Ectodermal cell (in vitro differentiated cells): Measurements from ENCODE around the gene SELENOT.
"Not testable (repeated sequence)": the region's sequence is repeated elsewhere in the genome, so short reads cannot be mapped to it uniquely, and the experiment has no call there.

Source experiments
- H3K27ac ChIP-seq: 2 replicates; pipeline ENCODE4 v1.7.0; 2013; ENCODE audit warnings: mild to moderate bottlenecking, low read depth, low read length; ENCODE audit not compliant: insufficient read depth, poor library complexity, severe bottlenecking
- H3K27me3 ChIP-seq: 2 replicates; pipeline ENCODE4 v1.7.0; 2013; ENCODE audit warnings: mild to moderate bottlenecking, low read length; ENCODE audit not compliant: insufficient read depth, control insufficient read depth, poor library complexity, severe bottlenecking
- H3K36me3 ChIP-seq: one replicate; pipeline ENCODE4 v1.7.0; 2013; ENCODE audit warnings: low read length; ENCODE audit not compliant: control insufficient read depth, insufficient read depth
- H3K4me1 ChIP-seq: one replicate; pipeline ENCODE4 v1.7.0; 2013; ENCODE audit warnings: low read length; ENCODE audit not compliant: control insufficient read depth, insufficient read depth
- H3K4me3 ChIP-seq: 2 replicates; pipeline ENCODE4 v1.7.0; 2013; ENCODE audit warnings: low read depth, low read length, control low read depth; ENCODE audit not compliant: insufficient read depth
- H3K9me3 ChIP-seq: 2 replicates; pipeline ENCODE4 v1.7.0; 2013; ENCODE audit warnings: mild to moderate bottlenecking, low read length, moderate library complexity; ENCODE audit not compliant: control insufficient read depth
- WGBS, 2 experiments: methylation state at CpG; one replicate each; pipeline ENCODE4 v1.1.7; 2013; ENCODE audit warnings: missing lambda C conversion rate in 2 of 2; 5-methylcytosine and 5-hydroxymethylcytosine counted together

Gene SELENOT

GRCh38 chr3:150588027-150588830 lies 14.9 kb upstream of the SELENOT start:
- no peaks in the 10 kb centered on the region for H3K27me3 ChIP-seq
- no peaks in the 10 kb centered on the region for H3K4me1 ChIP-seq
- 82 to 83% methylated on average over 9 of the region's 9 CpGs for WGBS, 2 experiments
- H3K36me3 ChIP-seq = peaks cover 10% of the 10 kb centered on the region
- H3K4me3 ChIP-seq = no peak overlapping the region
- no peak overlapping the region for H3K27ac ChIP-seq
- no peaks in the 10 kb centered on the region for H3K9me3 ChIP-seq

GRCh38 chr3:150589759-150590158 lies 13.4 kb upstream of the SELENOT start:
- Histone ChIP-seq H3K27ac (no peak overlapping the region), H3K27me3 (no peaks in the 10 kb centered on the region), H3K36me3 (peaks cover 3% of the 10 kb centered on the region), H3K4me1 (no peaks in the 10 kb centered on the region), H3K4me3 (no peak overlapping the region), H3K9me3 (no peaks in the 10 kb centered on the region)
- 89 to 95% methylated on average over 2 to 3 of the region's 6 CpGs for WGBS, 2 experiments

GRCh38 chr3:150594150-150594549 lies 9.0 kb upstream of the SELENOT start:
- no peaks in the 10 kb centered on the region for H3K27me3 ChIP-seq
- no peaks in the 10 kb centered on the region for H3K4me1 ChIP-seq
- H3K36me3 ChIP-seq = no peaks in the 10 kb centered on the region
- no peaks in the 10 kb centered on the region for H3K9me3 ChIP-seq
- 84 to 89% methylated on average over 2 to 4 of the region's 4 CpGs for WGBS, 2 experiments
- H3K27ac ChIP-seq = no peak overlapping the region
- no peak overlapping the region for H3K4me3 ChIP-seq

GRCh38 chr3:150597646-150598045 lies 5.5 kb upstream of the SELENOT start:
- H3K27ac ChIP-seq = no peak overlapping the region
- H3K9me3 ChIP-seq = no peaks in the 10 kb centered on the region
- H3K4me3 ChIP-seq = no peak overlapping the region
- no peaks in the 10 kb centered on the region for H3K36me3 ChIP-seq
- H3K27me3 ChIP-seq = no peaks in the 10 kb centered on the region
- WGBS, 2 experiments = 94% methylated on average over 4 of the region's 4 CpGs
- H3K4me1 ChIP-seq = peaks cover 3% of the 10 kb centered on the region

GRCh38 chr3:150599611-150600297 lies 3.4 kb upstream of the SELENOT start:
- H3K27ac ChIP-seq = no peak overlapping the region
- no peaks in the 10 kb centered on the region for H3K36me3 ChIP-seq
- no peaks in the 10 kb centered on the region for H3K27me3 ChIP-seq
- 61 to 63% methylated on average over 4 of the region's 4 CpGs for WGBS, 2 experiments
- H3K9me3 ChIP-seq = no peaks in the 10 kb centered on the region
- no peak overlapping the region for H3K4me3 ChIP-seq
- peaks cover 3% of the 10 kb centered on the region for H3K4me1 ChIP-seq

GRCh38 chr3:150600647-150601530 lies 2.2 kb upstream of the SELENOT start:
- H3K36me3 ChIP-seq, H3K4me1 ChIP-seq, H3K4me3 ChIP-seq, H3K27me3 ChIP-seq, H3K27ac ChIP-seq, H3K9me3 ChIP-seq: not testable (repeated sequence)
- WGBS, 2 experiments = 86 to 87% methylated on average over 12 of the region's 13 CpGs

GRCh38 chr3:150602426-150603152 lies 532 bp upstream of the SELENOT start:
- WGBS, 2 experiments = 48 to 52% methylated on average over 6 of the region's 6 CpGs
- no peaks in the 10 kb centered on the region for H3K36me3 ChIP-seq
- H3K27me3 ChIP-seq = no peaks in the 10 kb centered on the region
- no peaks in the 10 kb centered on the region for H3K9me3 ChIP-seq
- peak overlapping the region; percentile 79 for H3K4me3 ChIP-seq
- H3K27ac ChIP-seq = no peak overlapping the region
- H3K4me1 ChIP-seq = peaks cover 10% of the 10 kb centered on the region

GRCh38 chr3:150603980-150604319 lies 829 bp downstream of the SELENOT start:
- Histone ChIP-seq H3K4me3 (peak overlapping the region; percentile 79), H3K36me3 (no peaks in the 10 kb centered on the region), H3K27me3 (no peaks in the 10 kb centered on the region), H3K9me3 (no peaks in the 10 kb centered on the region), H3K4me1 (peaks cover 11% of the 10 kb centered on the region), H3K27ac (no peak overlapping the region)
- whole genome bisulfite sequencing, 2 experiments = 3 to 7% methylated on average over 11 of the region's 11 CpGs

- H3K27ac ChIP-seq = no peak overlapping the region
- H3K4me1 ChIP-seq = peaks cover 11% of the 10 kb centered on the region
- H3K36me3 ChIP-seq = no peaks in the 10 kb centered on the region
- H3K9me3 ChIP-seq = no peaks in the 10 kb centered on the region
- no peaks in the 10 kb centered on the region for H3K27me3 ChIP-seq
- no peak overlapping the region for H3K4me3 ChIP-seq
- WGBS, 2 experiments = 90 to 94% methylated on average over 9 of the region's 9 CpGs
These were observed 3.0 kb downstream of the SELENOT start for GRCh38 chr3:150605998-150606641.
